DLD1 (cell line): ENCODE results near the gene DOCK6.
"Not testable (repeated sequence)": the region's sequence is repeated elsewhere in the genome, so short reads cannot be mapped to it uniquely, and the experiment has no call there.

Source experiments
- in situ Hi-C: cut with HindIII; loops from 2 replicates; pipeline ENCODE4 v1.10.0; 2017; ENCODE audit warnings: low sequenced_read_pairs

Gene DOCK6

GRCh38 chr19:11198175-11198534 is 64.2 kb downstream of the DOCK6 start:
- in situ Hi-C loops, result no loop called here

GRCh38 chr19:11197291-11198174 is 64.8 kb downstream of the DOCK6 start, which contains the start of gene KANK2:
Gene KANK2 (minus strand): TSS chr19:11197545. CDS start chr19:11194511, 3,034 bp downstream.
- in situ Hi-C loops, result no loop called here

- in situ Hi-C loops, result no loop called here
Observed at GRCh38 chr19:11196406-11197287, 65.7 kb downstream of the DOCK6 start.

GRCh38 chr19:11195681-11196080 is 66.6 kb downstream of the DOCK6 start:
- in situ Hi-C loops, result no loop called here

GRCh38 chr19:11194656-11195558 is 67.4 kb downstream of the DOCK6 start:
- in situ Hi-C loops, result no loop called here

GRCh38 chr19:11194173-11194572 is 68.2 kb downstream of the DOCK6 start:
- in situ Hi-C loops, result no loop called here

- in situ Hi-C loops, result no loop called here
Observed at GRCh38 chr19:11192957-11193939, 69.1 kb downstream of the DOCK6 start.

- in situ Hi-C loops, result no loop called here
Observed at GRCh38 chr19:11191934-11192333, 70.4 kb downstream of the DOCK6 start.

GRCh38 chr19:11191273-11191755 is 71.0 kb downstream of the DOCK6 start:
- in situ Hi-C loops, result no loop called here

- in situ Hi-C loops, result no loop called here
Observed at GRCh38 chr19:11190501-11190900, 71.8 kb downstream of the DOCK6 start.

- in situ Hi-C loops, result no loop called here
Observed at GRCh38 chr19:11187441-11187840, 74.9 kb downstream of the DOCK6 start.

- in situ Hi-C loops, result no loop called here
Observed at GRCh38 chr19:11182994-11183393, 79.3 kb downstream of the DOCK6 start.

GRCh38 chr19:11181488-11181887 is 80.8 kb downstream of the DOCK6 start:
- in situ Hi-C loops, result no loop called here

GRCh38 chr19:11180975-11181374 is 81.3 kb downstream of the DOCK6 start:
- in situ Hi-C loops, result not testable (repeated sequence)

GRCh38 chr19:11180346-11180745 is 82.0 kb downstream of the DOCK6 start:
- in situ Hi-C loops, result no loop called here

GRCh38 chr19:11179716-11180297 is 82.5 kb downstream of the DOCK6 start:
- in situ Hi-C loops, result no loop called here

GRCh38 chr19:11179145-11179465 is 83.2 kb downstream of the DOCK6 start:
- in situ Hi-C loops, result not testable (repeated sequence)

- in situ Hi-C loops, result no loop called here
Observed at GRCh38 chr19:11177592-11177991, 84.7 kb downstream of the DOCK6 start.
